ENCODE results near the gene COTL1. TPM values are rescaled to one million over a fixed set of nuclear protein-coding genes. Genes with fewer than 3 reads are reported as not detected.

COTL1 gene
- polyA plus RNA-seq, 2 of the 4 experiments (the other 2 are of a cell fraction) = 89.7 to 372 TPM

- no peak for TF ChIP-seq RARB (CRISPR knock-in tag; IDR thresholded peaks at IDR 0.05)
- no peak for TF ChIP-seq ZC3H11A (IDR thresholded peaks at IDR 0.05)
- no peak for TF ChIP-seq FOXS1 (CRISPR knock-in tag; IDR thresholded peaks at IDR 0.05)
These were observed 12.5 kb downstream of the COTL1 start (continued) for GRCh38 chr16:84605339-84605848.

- FAIRE-seq (no peak), DNase-seq (ENCODE audit: low read depth in 1 of 2, low spot score in 1 of 2) (no peak), ATAC-seq (no peak)
- peak overlapping the region; percentile 84 to 95 for H3K27ac ChIP-seq
- TF ChIP-seq E2F6 (IDR thresholded peaks at IDR 0.05; ENCODE audit: borderline replicate concordance, low read depth) (no peak), HES2 (IDR thresholded peaks at IDR 0.05) (no peak), CHD4 (IDR thresholded peaks at IDR 0.05; ENCODE audit: borderline replicate concordance) (no peak), RAD21 (conservative IDR thresholded peaks at IDR 0.05 in 1 of 2, IDR thresholded peaks at IDR 0.05 in 1 of 2) (no peak), CHD2 (IDR thresholded peaks at IDR 0.05; ENCODE audit: low read length, partially characterized antibody) (no peak), JUN (IDR thresholded peaks at IDR 0.05) (no peak), FOSL2 (IDR thresholded peaks at IDR 0.05) (no peak), FOSL2 (CRISPR knock-in tag; IDR thresholded peaks at IDR 0.05) (no peak), CBX8 (IDR thresholded peaks at IDR 0.05) (no peak)
- ChIA-PET POLR2A (interaction anchor here (1.3 kb wide), 1 partner anchor 14 kb away, joined by 4 read pairs; the partner anchor contains the start of gene COTL1), CTCF (interaction anchor here (0.8 to 4.0 kb wide), 5 partner anchors 9 to 135 kb away, joined by 3 to 17 read pairs (median 5); partner anchors contain the start of gene MEAK7)
- 67% methylated on average over 9 of the region's 9 CpGs for WGBS (ENCODE audit: missing lambda C conversion rate)
- peak overlapping the region; percentile 92 for H3K4me2 ChIP-seq
- 0 out of 3 replicates have a peak, but pooled peaks cover 3% of the 10 kb centered on the region for H3K9me3 ChIP-seq
- no peak overlapping the region for H3K4me3 ChIP-seq
- H3K4me1 ChIP-seq = peaks cover 56% of the 10 kb centered on the region
These were observed 13.3 kb downstream of the COTL1 start for GRCh38 chr16:84604477-84605013.

GRCh38 chr16:84603940-84604339, 13.9 kb downstream of the COTL1 start:
- no peak for TF ChIP-seq POLR2AphosphoS2 (conservative IDR thresholded peaks at IDR 0.05; ENCODE audit: low read length)
- TF ChIP-seq E2F6 (IDR thresholded peaks at IDR 0.05; ENCODE audit: borderline replicate concordance, low read depth) = no peak
- TF ChIP-seq CBX8 (IDR thresholded peaks at IDR 0.05) = no peak
- TF ChIP-seq KDM1A (IDR thresholded peaks at IDR 0.05; ENCODE audit: low read depth) = no peak
- no peak for TF ChIP-seq PBX3 (IDR thresholded peaks at IDR 0.05)
- TF ChIP-seq FOXS1 (CRISPR knock-in tag; IDR thresholded peaks at IDR 0.05) = no peak
- no peak for TF ChIP-seq EP300 (IDR thresholded peaks at IDR 0.05)
- TF ChIP-seq HOXA7 (CRISPR knock-in tag; IDR thresholded peaks at IDR 0.05) = no peak
- no peak for TF ChIP-seq CHD4 (IDR thresholded peaks at IDR 0.05; ENCODE audit: borderline replicate concordance)
- TF ChIP-seq RARB (CRISPR knock-in tag; IDR thresholded peaks at IDR 0.05) = no peak
- TF ChIP-seq EHF (CRISPR knock-in tag; IDR thresholded peaks at IDR 0.05) = no peak
- TF ChIP-seq REST (IDR thresholded peaks at IDR 0.05) = no peak
- TF ChIP-seq USF2 (IDR thresholded peaks at IDR 0.05) = no peak
- FAIRE-seq (no peak), DNase-seq (ENCODE audit: low read depth in 1 of 2, low spot score in 1 of 2) (no peak), ATAC-seq (peak; percentile 1 to 2; a peak in 3 of 6 replicates)
- Histone ChIP-seq H3K4me3 (no peak overlapping the region), H3K4me1 (peaks cover 63% of the 10 kb centered on the region), H3K4me2 (peak overlapping the region; percentile 92), H3K27ac (peak overlapping the region; percentile 84 to 95), H3K9me3 (0 out of 3 replicates have a peak, but pooled peaks cover 3% of the 10 kb centered on the region)
- ChIA-PET CTCF (interaction anchor here (1.0 to 4.0 kb wide), 5 partner anchors 18 to 135 kb away, joined by 3 to 17 read pairs (median 5); partner anchors contain the start of gene MEAK7), POLR2A (interaction anchor here (1.5 kb wide), 1 partner anchor 11 kb away, joined by 4 read pairs; no protein-coding TSS in a partner anchor)
- WGBS (ENCODE audit: missing lambda C conversion rate) = 65% methylated on average over 2 of the region's 10 CpGs

Data from A549 (cell line).